Neural cell (in vitro differentiated cells): ENCODE measurements around the gene CLEC2B. TPM values are rescaled to one million over a fixed set of nuclear protein-coding genes. Genes with fewer than 3 reads are reported as not detected.

Experiments
- H2AFZ ChIP-seq: fragments of 200-600, 300-800 bp; sonication (generic), shearing (Covaris generic); 2 replicates; pipeline ENCODE4 v1.6.0; 2014; ENCODE audit warnings: low read depth, mild to moderate bottlenecking, antibody characterized with exemption, low read length, moderate library complexity
- H3F3A ChIP-seq: fragments of 200-600 bp; shearing (Covaris generic); 2 replicates; pipeline ENCODE4 v1.6.1; 2016; ENCODE audit warnings: mild to moderate bottlenecking, moderate library complexity, mixed read lengths, antibody characterized with exemption, low read length; ENCODE audit not compliant: insufficient read depth, poor library complexity, severe bottlenecking
- H3K27ac ChIP-seq: fragments of 200-600, 300-800 bp; sonication (generic), shearing (Covaris generic); 2 replicates; pipeline ENCODE4 v1.5.1; 2014; ENCODE audit warnings: mild to moderate bottlenecking, low read length, moderate library complexity
- H3K27me3 ChIP-seq: fragments of 300-800, 200-600 bp; sonication (generic), shearing (Covaris generic); 2 replicates; pipeline ENCODE4 v1.6.0; 2014; ENCODE audit warnings: mild to moderate bottlenecking, low read depth, low read length, moderate library complexity; ENCODE audit not compliant: insufficient read depth
- H3K36me3 ChIP-seq: fragments of 300-800, 200-600 bp; sonication (generic), shearing (Covaris generic); 2 replicates; pipeline ENCODE4 v1.5.1; 2014; ENCODE audit warnings: mild to moderate bottlenecking, antibody characterized with exemption, low read length, moderate library complexity; ENCODE audit not compliant: insufficient read depth
- H3K4me2 ChIP-seq: fragments of 300-800, 200-600 bp; sonication (generic), shearing (Covaris generic); 2 replicates; pipeline ENCODE4 v1.6.0; 2014; ENCODE audit warnings: mild to moderate bottlenecking, low read length
- H3K4me3 ChIP-seq: fragments of 300-800, 200-600 bp; sonication (generic), shearing (Covaris generic); 2 replicates; pipeline ENCODE4 v1.5.1; 2014; ENCODE audit warnings: mild to moderate bottlenecking, low read length, moderate library complexity
- H3K79me2 ChIP-seq: fragments of 200-600 bp; shearing (Covaris generic); replicated peaks from 2 replicates; pipeline ENCODE4 v1.6.0; 2014; ENCODE audit warnings: mild to moderate bottlenecking, low read length, moderate library complexity; ENCODE audit not compliant: insufficient read depth
- H3K9ac ChIP-seq: fragments of 300-800, 200-600 bp; sonication (generic), shearing (Covaris generic); 2 replicates; pipeline ENCODE4 v1.6.1; 2016; ENCODE audit warnings: mild to moderate bottlenecking, low read length, mixed read lengths
- H3K9me2 ChIP-seq: fragments of 200-600 bp; shearing (Covaris generic); 2 replicates; pipeline ENCODE4 v1.6.1; 2016; ENCODE audit warnings: mild to moderate bottlenecking, low read length, mixed read lengths; ENCODE audit not compliant: insufficient read depth
- H3K9me3 ChIP-seq: fragments of 200-600, 300-800 bp; sonication (generic), shearing (Covaris generic); 2 replicates; pipeline ENCODE4 v1.6.1; 2016; ENCODE audit warnings: mild to moderate bottlenecking, mixed run types, low read length, moderate library complexity, mixed read lengths
- H4K20me1 ChIP-seq: fragments of 200-600 bp; shearing (Covaris generic); 2 replicates; pipeline ENCODE4 v1.6.1; 2016; ENCODE audit warnings: mild to moderate bottlenecking, mixed run types; ENCODE audit not compliant: insufficient read depth
- EP300 ChIP-seq: fragments of 450-650 bp; conservative IDR thresholded peaks from 2 replicates; pipeline ENCODE4 v1.6.1; 2014; ENCODE audit warnings: antibody characterized with exemption, mild to moderate bottlenecking, moderate library complexity; ENCODE audit not compliant: poor library complexity, severe bottlenecking
- EZH2 ChIP-seq: fragments of 200-600, 300-800 bp; shearing (Covaris generic), sonication (generic); IDR thresholded peaks from 2 replicates; pipeline ENCODE4 v1.6.1; 2014; ENCODE audit warnings: antibody characterized with exemption, low read length, borderline replicate concordance, mild to moderate bottlenecking; ENCODE audit not compliant: insufficient read depth, poor library complexity, severe bottlenecking
- MXI1 ChIP-seq: fragments of 450-650 bp; conservative IDR thresholded peaks from 2 replicates; pipeline ENCODE4 v1.6.1; 2014; ENCODE audit warnings: antibody characterized with exemption, mild to moderate bottlenecking; ENCODE audit not compliant: poor library complexity, severe bottlenecking
- POLR2AphosphoS5 ChIP-seq: IDR thresholded peaks from 2 replicates; pipeline ENCODE4 v1.6.1; 2012
- RAD21 ChIP-seq: fragments of 450-650 bp; conservative IDR thresholded peaks from 2 replicates; pipeline ENCODE4 v1.6.1; 2014; ENCODE audit warnings: antibody characterized with exemption, mild to moderate bottlenecking, moderate library complexity
- REST ChIP-seq: IDR thresholded peaks from 2 replicates; pipeline ENCODE4 v1.6.1; 2012; ENCODE audit warnings: borderline replicate concordance
- SMC3 ChIP-seq: fragments of 450-650 bp; conservative IDR thresholded peaks from 2 replicates; pipeline ENCODE4 v1.6.1; 2014; ENCODE audit warnings: antibody characterized with exemption, mild to moderate bottlenecking, moderate library complexity; ENCODE audit not compliant: poor library complexity
- TAF1 ChIP-seq: IDR thresholded peaks from 2 replicates; pipeline ENCODE4 v1.6.1; 2012; ENCODE audit warnings: low read depth
- polyA plus RNA-seq: library from polyadenylated mRNA; depleted of rRNA; stranded (reverse); fragments of >200 nt; gene quantifications from 2 replicates; pipeline ENCODE4 v1.2.3, GENCODE V29; 2014
- TF ChIP-seq, protein P1 (sequence below): fragments of 450-650 bp; IDR thresholded peaks from 2 replicates; pipeline ENCODE4 v1.5.1; 2014; ENCODE audit warnings: antibody characterized with exemption, mild to moderate bottlenecking, moderate library complexity; ENCODE audit not compliant: poor library complexity, severe bottlenecking

The CLEC2B gene
- polyA plus RNA-seq, 1 donor from 2014 or later, result 0.17 TPM

GRCh38 chr12:9829483-9829882 lies 39.7 kb downstream of the CLEC2B start:
- no peaks in the 10 kb centered on the region for H3K27me3 ChIP-seq
- H3K9ac ChIP-seq, result no peak overlapping the region
- no peak for TF ChIP-seq EP300
- TF ChIP-seq TAF1, result no peak
- no peak for TF ChIP-seq SMC3
- TF ChIP-seq RAD21, result no peak
- TF ChIP-seq MXI1, result no peak
- no peak for TF ChIP-seq EZH2
- TF ChIP-seq POLR2AphosphoS5, result no peak
- no peak for TF ChIP-seq REST
- H2AFZ ChIP-seq, result no peak overlapping the region
- H3K9me2 ChIP-seq, result no peaks in the 10 kb centered on the region
- H3K36me3 ChIP-seq, result no peaks in the 10 kb centered on the region
- H4K20me1 ChIP-seq, result no peaks in the 10 kb centered on the region
- no peak overlapping the region for H3K4me3 ChIP-seq
- H3K9me3 ChIP-seq, result no peaks in the 10 kb centered on the region
- H3K79me2 ChIP-seq, result no peaks in the 10 kb centered on the region
- no peak overlapping the region for H3K27ac ChIP-seq
- no peak overlapping the region for H3K4me2 ChIP-seq
- H3F3A ChIP-seq, result no peaks in the 10 kb centered on the region

DNA sequence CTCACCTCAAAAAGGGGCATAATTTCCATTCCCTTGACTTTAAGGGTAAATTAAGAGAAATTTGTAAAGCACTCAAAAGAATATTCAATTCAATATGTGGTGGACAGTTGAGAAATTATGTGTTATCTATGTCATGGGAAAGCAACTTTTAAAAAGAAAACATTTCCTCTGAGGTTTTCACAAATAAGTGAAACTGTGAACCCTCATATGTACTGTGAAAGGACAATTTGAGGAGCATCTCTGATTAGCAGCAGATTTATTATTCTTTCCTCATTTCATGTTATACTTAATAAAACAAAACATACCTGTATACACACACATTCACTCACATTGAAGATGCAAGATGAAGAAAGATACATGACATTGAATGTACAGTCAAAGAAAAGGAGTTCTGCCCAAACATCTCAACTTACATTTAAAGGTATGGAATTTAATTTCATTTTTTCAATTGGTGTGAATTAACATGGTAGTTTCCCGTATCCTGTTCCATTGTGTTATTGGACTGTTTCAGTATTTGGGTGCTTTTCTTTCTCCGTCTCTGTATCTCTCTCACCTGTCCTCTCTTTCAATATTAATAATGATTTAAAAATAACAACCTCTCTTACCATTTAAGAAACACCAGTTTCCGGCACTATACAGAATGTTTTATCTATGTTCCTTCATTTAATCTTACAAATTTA lies 41.8 kb downstream of the CLEC2B start, which contains the start of gene KLRF1:
Gene KLRF1, plus strand, starts transcription at position 273 of the 680 bp plus-strand sequence. Its CDS starts 64 bp downstream, at position 337.
- no peaks in the 10 kb centered on the region for H3F3A ChIP-seq
- H3K4me3 ChIP-seq, result no peak within 1 kb of the TSS
- H3K9me2 ChIP-seq, result no peaks in the 10 kb centered on the region
- no peaks in the 10 kb centered on the region for H3K79me2 ChIP-seq
- no peak within 1 kb of the TSS for H3K27ac ChIP-seq
- no peak within 1 kb of the TSS for H3K9ac ChIP-seq
- no peaks in the 10 kb centered on the region for H3K9me3 ChIP-seq
- no peaks in the 10 kb centered on the region for H3K36me3 ChIP-seq
- no peaks in the 10 kb centered on the region for H3K27me3 ChIP-seq
- H2AFZ ChIP-seq, result no peak within 1 kb of the TSS
- H3K4me2 ChIP-seq, result no peak within 1 kb of the TSS
- no peaks in the 10 kb centered on the region for H4K20me1 ChIP-seq
- TF ChIP-seq POLR2AphosphoS5 (no peak), EZH2 (no peak), TAF1 (no peak), RAD21 (no peak)
- TF ChIP-seq, protein P1, sequence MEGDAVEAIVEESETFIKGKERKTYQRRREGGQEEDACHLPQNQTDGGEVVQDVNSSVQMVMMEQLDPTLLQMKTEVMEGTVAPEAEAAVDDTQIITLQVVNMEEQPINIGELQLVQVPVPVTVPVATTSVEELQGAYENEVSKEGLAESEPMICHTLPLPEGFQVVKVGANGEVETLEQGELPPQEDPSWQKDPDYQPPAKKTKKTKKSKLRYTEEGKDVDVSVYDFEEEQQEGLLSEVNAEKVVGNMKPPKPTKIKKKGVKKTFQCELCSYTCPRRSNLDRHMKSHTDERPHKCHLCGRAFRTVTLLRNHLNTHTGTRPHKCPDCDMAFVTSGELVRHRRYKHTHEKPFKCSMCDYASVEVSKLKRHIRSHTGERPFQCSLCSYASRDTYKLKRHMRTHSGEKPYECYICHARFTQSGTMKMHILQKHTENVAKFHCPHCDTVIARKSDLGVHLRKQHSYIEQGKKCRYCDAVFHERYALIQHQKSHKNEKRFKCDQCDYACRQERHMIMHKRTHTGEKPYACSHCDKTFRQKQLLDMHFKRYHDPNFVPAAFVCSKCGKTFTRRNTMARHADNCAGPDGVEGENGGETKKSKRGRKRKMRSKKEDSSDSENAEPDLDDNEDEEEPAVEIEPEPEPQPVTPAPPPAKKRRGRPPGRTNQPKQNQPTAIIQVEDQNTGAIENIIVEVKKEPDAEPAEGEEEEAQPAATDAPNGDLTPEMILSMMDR, result no peak
